ENCODE data around the gene MAP3K12.

Gene MAP3K12

DNA sequence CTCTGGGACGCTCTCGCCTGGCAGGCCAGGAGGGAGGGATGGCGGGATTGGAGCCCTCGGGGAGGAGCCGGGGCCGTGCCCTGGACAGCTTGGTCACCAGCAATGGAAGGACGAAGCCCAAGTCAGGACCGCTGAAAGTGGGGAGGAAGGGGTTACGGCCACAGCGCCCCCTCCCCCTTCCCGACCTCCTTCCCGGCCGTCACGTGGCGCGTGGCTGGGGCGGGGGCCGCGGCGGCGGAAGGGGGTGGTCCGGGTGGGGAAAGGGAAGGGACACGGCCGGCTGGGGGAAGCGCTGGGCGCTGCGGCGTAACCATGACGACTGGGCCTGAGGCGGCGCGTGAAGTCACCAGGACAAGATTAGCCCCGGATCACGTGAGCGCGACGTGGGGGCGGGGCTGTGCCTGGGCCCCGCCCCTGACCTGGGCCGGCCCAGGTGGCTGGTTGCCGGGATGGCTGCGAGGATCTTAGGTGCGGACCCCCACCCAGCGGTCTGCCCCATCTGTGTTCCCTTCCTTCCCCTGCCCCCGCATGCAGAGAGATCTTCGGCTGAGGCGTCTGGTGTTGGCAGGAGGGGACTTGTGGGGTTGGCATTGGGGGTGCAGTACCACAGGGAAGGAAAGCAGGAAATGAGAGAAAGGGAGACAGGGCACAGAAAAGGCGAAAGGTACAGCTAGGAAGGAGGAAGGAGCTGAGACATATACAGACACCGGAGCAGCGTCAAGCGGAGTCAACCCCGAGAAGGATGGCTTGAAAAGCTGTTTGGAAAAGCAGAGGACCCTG, 6.2 kb downstream of the MAP3K12 start:
- Histone ChIP-seq H3K9me3 (no peaks in the 10 kb centered on the region), H3K4me3 (peak overlapping the region; percentile 54 to 71), H3K27ac (peak overlapping the region; percentile 72 to 81), H3K36me3 (peaks cover 0 to 3% (median 1%) of the 10 kb centered on the region in 3 donors), H3K4me1 (peaks cover 0 to 23% (median 19%) of the 10 kb centered on the region in 4 donors), H3K27me3 (no peaks in the 10 kb centered on the region)
- intact Hi-C loops (cut with DNase I; ENCODE audit: low total_unique reads) = no loop called here
- TF ChIP-seq, protein P1, sequence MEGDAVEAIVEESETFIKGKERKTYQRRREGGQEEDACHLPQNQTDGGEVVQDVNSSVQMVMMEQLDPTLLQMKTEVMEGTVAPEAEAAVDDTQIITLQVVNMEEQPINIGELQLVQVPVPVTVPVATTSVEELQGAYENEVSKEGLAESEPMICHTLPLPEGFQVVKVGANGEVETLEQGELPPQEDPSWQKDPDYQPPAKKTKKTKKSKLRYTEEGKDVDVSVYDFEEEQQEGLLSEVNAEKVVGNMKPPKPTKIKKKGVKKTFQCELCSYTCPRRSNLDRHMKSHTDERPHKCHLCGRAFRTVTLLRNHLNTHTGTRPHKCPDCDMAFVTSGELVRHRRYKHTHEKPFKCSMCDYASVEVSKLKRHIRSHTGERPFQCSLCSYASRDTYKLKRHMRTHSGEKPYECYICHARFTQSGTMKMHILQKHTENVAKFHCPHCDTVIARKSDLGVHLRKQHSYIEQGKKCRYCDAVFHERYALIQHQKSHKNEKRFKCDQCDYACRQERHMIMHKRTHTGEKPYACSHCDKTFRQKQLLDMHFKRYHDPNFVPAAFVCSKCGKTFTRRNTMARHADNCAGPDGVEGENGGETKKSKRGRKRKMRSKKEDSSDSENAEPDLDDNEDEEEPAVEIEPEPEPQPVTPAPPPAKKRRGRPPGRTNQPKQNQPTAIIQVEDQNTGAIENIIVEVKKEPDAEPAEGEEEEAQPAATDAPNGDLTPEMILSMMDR (IDR thresholded peaks at IDR 0.05) = no peak
- DNase-seq = peak; percentile 92 to 95

GRCh38 chr12:53492188-53492587, 7.1 kb downstream of the MAP3K12 start:
- Histone ChIP-seq H3K4me1 (peaks cover 0 to 23% (median 19%) of the 10 kb centered on the region in 4 donors), H3K27me3 (no peaks in the 10 kb centered on the region), H3K27ac (peak overlapping the region; percentile 72 to 81), H3K36me3 (peaks cover 0 to 12% (median 7%) of the 10 kb centered on the region in 3 donors), H3K4me3 (peak overlapping the region; percentile 54 to 71), H3K9me3 (no peaks in the 10 kb centered on the region)
- intact Hi-C loops (cut with DNase I; ENCODE audit: low total_unique reads) = no loop called here
- peak in 1 of 2 donors; percentile 29 for DNase-seq
- TF ChIP-seq, protein P1 (IDR thresholded peaks at IDR 0.05) = no peak

DNA sequence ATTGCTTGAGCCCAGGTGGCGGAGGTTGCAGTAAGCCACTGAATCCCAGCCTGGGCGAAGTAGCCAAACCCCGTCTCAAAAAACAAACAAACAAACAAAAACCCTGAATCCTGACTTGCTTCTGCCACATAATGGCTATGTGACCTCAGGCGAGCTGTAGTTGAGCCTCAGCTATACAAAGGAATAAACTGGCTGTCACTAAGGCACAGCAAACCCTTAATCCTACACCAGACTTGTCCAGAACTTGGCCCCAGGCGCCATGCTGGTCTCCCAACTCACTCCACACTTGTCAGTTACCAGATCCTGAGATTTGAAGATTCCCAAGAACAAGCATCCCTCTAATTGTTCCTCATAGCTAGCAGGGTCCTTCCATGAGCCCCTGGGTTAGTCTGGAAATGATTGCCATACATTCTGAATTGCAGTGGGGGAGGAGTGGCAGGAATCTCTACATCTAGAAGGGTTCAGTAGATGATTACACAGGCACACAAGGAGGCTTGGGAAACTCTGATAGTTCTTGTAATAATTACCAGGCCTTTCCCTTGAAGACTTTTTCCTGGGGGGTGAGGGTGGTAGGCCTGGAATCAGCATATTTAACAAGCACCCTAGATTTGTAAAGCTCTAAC, 9.9 kb downstream of the MAP3K12 start:
- peaks cover 10 to 40% (median 31%) of the 10 kb centered on the region in 3 donors for H3K36me3 ChIP-seq
- no peaks in the 10 kb centered on the region for H3K27me3 ChIP-seq
- TF ChIP-seq, protein P1 (IDR thresholded peaks at IDR 0.05) = no peak
- peak in 1 of 2 donors; percentile 24 for DNase-seq
- no peak overlapping the region for H3K27ac ChIP-seq
- H3K9me3 ChIP-seq = no peaks in the 10 kb centered on the region
- intact Hi-C loops (cut with DNase I; ENCODE audit: low total_unique reads) = no loop called here
- H3K4me1 ChIP-seq = peaks cover 0 to 23% (median 17%) of the 10 kb centered on the region in 4 donors
- no peak overlapping the region for H3K4me3 ChIP-seq

- Histone ChIP-seq H3K4me1 (peaks cover 0 to 6% (median 0%) of the 10 kb centered on the region in 4 donors), H3K9me3 (no peaks in the 10 kb centered on the region), H3K4me3 (no peak overlapping the region), H3K27me3 (no peaks in the 10 kb centered on the region), H3K27ac (no peak overlapping the region), H3K36me3 (peaks cover 12 to 64% (median 55%) of the 10 kb centered on the region in 3 donors)
- DNase-seq = no peak
- TF ChIP-seq, protein P1 (IDR thresholded peaks at IDR 0.05) = no peak
- intact Hi-C loops (cut with DNase I; ENCODE audit: low total_unique reads) = no loop called here
Measured at GRCh38 chr12:53486736-53487487, 12.3 kb downstream of the MAP3K12 start.

DNA sequence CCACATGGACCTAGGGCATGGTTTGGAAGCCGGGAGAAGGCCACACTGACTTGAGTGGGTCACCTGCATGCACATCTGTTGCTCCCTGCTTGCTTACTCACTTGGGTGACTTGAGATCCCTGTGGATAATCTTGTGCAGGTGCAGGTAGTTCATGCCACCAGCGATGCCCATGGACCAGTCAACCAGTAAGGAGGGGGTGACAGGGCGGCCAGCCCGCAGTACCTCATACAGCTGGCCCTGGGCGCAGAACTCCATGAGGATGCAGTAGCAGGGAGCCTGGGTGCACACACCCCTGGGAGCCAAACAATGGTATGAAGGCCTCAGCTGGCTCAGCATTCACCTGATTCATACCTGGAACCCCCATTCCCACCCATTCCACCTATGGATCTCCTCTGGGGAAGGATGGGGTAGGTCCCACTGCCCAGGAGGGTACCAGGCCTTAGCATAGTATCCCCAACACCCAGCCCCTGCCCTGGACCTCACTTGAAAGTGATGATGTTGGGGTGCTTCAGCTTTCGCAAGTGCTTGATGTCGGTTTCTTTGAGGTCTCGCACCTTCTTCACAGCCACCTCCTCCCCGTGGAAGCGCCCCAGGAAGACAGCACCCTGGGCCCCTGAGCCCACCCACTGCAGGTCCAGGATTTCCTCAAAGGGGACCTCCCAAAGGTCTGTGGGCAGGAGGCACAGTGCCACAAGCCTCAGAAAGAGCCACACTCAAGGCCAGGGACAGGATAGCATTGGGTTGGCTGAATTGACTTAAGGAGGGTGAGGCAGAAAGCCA, 13.1 kb downstream of the MAP3K12 start:
- TF ChIP-seq, protein P1 (IDR thresholded peaks at IDR 0.05) = no peak
- H3K4me3 ChIP-seq = no peak overlapping the region
- H3K9me3 ChIP-seq = no peaks in the 10 kb centered on the region
- H3K27me3 ChIP-seq = no peaks in the 10 kb centered on the region
- DNase-seq = no peak
- H3K4me1 ChIP-seq = peaks cover 0 to 10% (median 3%) of the 10 kb centered on the region in 4 donors
- intact Hi-C loops (cut with DNase I; ENCODE audit: low total_unique reads) = no loop called here
- no peak overlapping the region for H3K27ac ChIP-seq
- peaks cover 16 to 72% (median 63%) of the 10 kb centered on the region in 3 donors for H3K36me3 ChIP-seq

All from tibial artery (tissue), 4 donors.